ENCODE results near the gene EAF1.
A peak's percentile ranks its signal among the peaks of the same experiment; 100 is the strongest.

The EAF1 gene

GRCh38 chr3:15462451-15462850 lies 35.1 kb downstream of the EAF1 start:
- TF ChIP-seq CTCF (conservative IDR thresholded peaks at IDR 0.05), result no peak
- peak overlapping the region; percentile 89 for H3K27ac ChIP-seq

GRCh38 chr3:15465876-15466585 lies 38.6 kb downstream of the EAF1 start:
- H3K27ac ChIP-seq, result no peak overlapping the region
- TF ChIP-seq CTCF (conservative IDR thresholded peaks at IDR 0.05), result no peak

GRCh38 chr3:15467227-15468181 lies 40.1 kb downstream of the EAF1 start:
- H3K27ac ChIP-seq, result no peak overlapping the region
- no peak for TF ChIP-seq CTCF (conservative IDR thresholded peaks at IDR 0.05)

- no peak overlapping the region for H3K27ac ChIP-seq
- TF ChIP-seq CTCF (conservative IDR thresholded peaks at IDR 0.05), result no peak
Observed at GRCh38 chr3:15470261-15470660, 42.9 kb downstream of the EAF1 start.

GRCh38 chr3:15470849-15471248 lies 43.5 kb downstream of the EAF1 start:
- no peak overlapping the region for H3K27ac ChIP-seq
- TF ChIP-seq CTCF (conservative IDR thresholded peaks at IDR 0.05), result no peak

GRCh38 chr3:15471861-15472260 lies 44.5 kb downstream of the EAF1 start:
- H3K27ac ChIP-seq, result no peak overlapping the region
- no peak for TF ChIP-seq CTCF (conservative IDR thresholded peaks at IDR 0.05)

- no peak for TF ChIP-seq CTCF (conservative IDR thresholded peaks at IDR 0.05)
- H3K27ac ChIP-seq, result no peak overlapping the region
Observed at GRCh38 chr3:15475161-15475560, 47.8 kb downstream of the EAF1 start.
